Measurements from ENCODE around the gene NKX1-2.

Gene NKX1-2

GRCh38 chr10:124415210-124415609 lies 34.6 kb downstream of the NKX1-2 start:
- DNase-seq (ENCODE audit: low read depth): no peak

- DNase-seq (ENCODE audit: low read depth): no peak
These were observed 35.8 kb downstream of the NKX1-2 start for GRCh38 chr10:124414076-124414475.

DNA sequence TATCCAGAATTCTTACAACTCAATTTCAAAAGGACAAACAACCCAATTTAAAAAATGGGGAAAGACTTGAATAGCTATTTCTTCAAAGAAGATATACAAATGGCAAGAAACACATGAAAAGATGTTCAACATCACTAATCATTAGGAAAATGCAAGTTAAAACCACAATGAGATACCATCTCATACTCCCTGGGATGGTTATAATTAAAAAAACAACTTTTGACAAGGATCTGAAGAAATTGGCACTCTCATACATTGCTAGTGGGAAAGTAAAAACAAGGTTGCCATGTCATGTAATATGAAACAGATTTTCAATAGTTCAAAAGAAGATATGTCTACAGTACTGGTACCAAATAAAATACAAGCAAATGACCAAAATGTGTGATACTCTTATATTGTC lies 40.1 kb downstream of the NKX1-2 start:
- DNase-seq (ENCODE audit: low read depth): no peak

- no peak for DNase-seq (ENCODE audit: low read depth)
These were observed 41.5 kb downstream of the NKX1-2 start for GRCh38 chr10:124408357-124408756.

GRCh38 chr10:124407456-124407855 lies 42.4 kb downstream of the NKX1-2 start:
- DNase-seq (ENCODE audit: low read depth): no peak

GRCh38 chr10:124403548-124403947 lies 46.3 kb downstream of the NKX1-2 start:
- no peak for DNase-seq (ENCODE audit: low read depth)

- no peak for DNase-seq (ENCODE audit: low read depth)
These were observed 47.6 kb downstream of the NKX1-2 start for GRCh38 chr10:124402273-124402672.

DNA sequence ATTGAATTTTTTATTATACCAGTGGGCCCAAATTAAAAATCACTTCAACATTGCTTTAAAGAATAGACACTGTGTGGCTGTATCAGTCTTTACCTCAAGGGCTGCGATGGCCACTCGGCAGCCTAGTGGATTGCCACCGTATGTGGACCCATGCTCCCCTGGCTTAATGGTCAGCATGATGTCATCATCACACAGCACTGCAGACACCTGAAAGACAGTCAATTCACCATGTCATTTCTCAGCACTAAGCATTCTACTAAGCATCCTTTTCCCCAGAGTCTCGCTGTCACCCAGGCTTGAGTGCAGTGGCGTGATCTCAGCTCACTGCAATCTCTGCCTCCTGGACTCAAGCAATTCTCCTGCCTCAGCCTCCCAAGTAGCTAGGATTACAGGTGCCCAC lies 48.2 kb downstream of the NKX1-2 start:
- DNase-seq (ENCODE audit: low read depth): no peak
